B cell (primary cell): Measurements from ENCODE around the gene TPCN1. TPM values are rescaled to one million over a fixed set of nuclear protein-coding genes. Genes with fewer than 3 reads are reported as not detected.

Experiments used
- ATAC-seq: fragments of 200-7000 bp; cut with Tn5 transposase; one replicate; pipeline ENCODE4 v1.10.0; 2021; ENCODE audit warnings: low read depth, mild to moderate bottlenecking, moderate number of reproducible peaks, moderate library complexity
- CTCF ChIA-PET: fragments of 350-600 bp; sonication (Branson Sonifier 250); formaldehyde crosslinking; loops from one replicate; lab custom pipeline; 2021; ENCODE audit warnings: antibody characterized with exemption, inconsistent platforms; lab: Charles Lee
- POLR2A ChIA-PET: fragments of 350-600 bp; sonication (Branson Sonifier 250); formaldehyde crosslinking; loops from one replicate; lab custom pipeline; 2021; ENCODE audit warnings: antibody characterized with exemption; lab: Charles Lee
- DNase-seq: peaks from one replicate; pipeline ENCODE4 v3.0.0; 2013
- H2AFZ ChIP-seq: 2 replicates; pipeline ENCODE4 v1.6.1; 2012; ENCODE audit warnings: mild to moderate bottlenecking, low read depth, low read length; ENCODE audit not compliant: insufficient read depth, poor library complexity, severe bottlenecking
- H3K27ac ChIP-seq, 2 donors: 1 replicate in 1 of 2; 2 replicates in 1 of 2; pipeline ENCODE4 v1.5.1; 2012 to 2013; ENCODE audit warnings: low read length in 2 of 2, mild to moderate bottlenecking in 2 of 2, moderate library complexity in 1 of 2
- H3K27me3 ChIP-seq, 4 experiments: fragments of 200-600 bp in 1 of 4; sonication (generic) in 1 of 4; replicated peaks in 1 of 4; 1 replicate in 2 of 4; 2 replicates in 2 of 4; pipeline versions ENCODE4 v1.6.1 to v1.7.0; 2013 to 2016; ENCODE audit warnings: low read length in 3 of 4, mild to moderate bottlenecking in 2 of 4, mixed read lengths in 1 of 4, moderate library complexity in 1 of 4; ENCODE audit not compliant: insufficient read depth in 4 of 4, control insufficient read depth in 3 of 4; ENCODE audit errors: control extremely low read depth in 1 of 4
- H3K36me3 ChIP-seq, 2 experiments: replicated peaks in 1 of 2; 1 replicate in 1 of 2; 2 replicates in 1 of 2; pipeline versions ENCODE4 v1.6.1 to v1.7.1; 2013; ENCODE audit warnings: low read length in 1 of 2; ENCODE audit not compliant: insufficient read depth in 2 of 2, control insufficient read depth in 1 of 2; ENCODE audit errors: control extremely low read depth in 1 of 2, extremely low read depth in 1 of 2
- H3K4me1 ChIP-seq, 2 donors: fragments of 200-600 bp in 1 of 2; sonication (generic) in 1 of 2; 1 replicate in 1 of 2; 2 replicates in 1 of 2; pipeline versions ENCODE4 v1.5.1 to v1.6.1; 2013 to 2017; ENCODE audit warnings: low read length in 2 of 2; ENCODE audit not compliant: control insufficient read depth in 2 of 2, insufficient read depth in 2 of 2
- H3K4me2 ChIP-seq: replicated peaks from 2 replicates; pipeline ENCODE3; 2012; ENCODE audit warnings: mild to moderate bottlenecking, low read depth, low read length; ENCODE audit not compliant: poor library complexity, severe bottlenecking
- H3K4me3 ChIP-seq, 5 experiments: fragments of 200-600 bp in 1 of 5; sonication (generic) in 1 of 5; 1 replicate in 3 of 5; 2 replicates in 2 of 5; pipeline versions ENCODE4 v1.5.1 to v1.7.0; 2011 to 2016; ENCODE audit warnings: low read length in 4 of 5, mild to moderate bottlenecking in 4 of 5, low read depth in 2 of 5, control low read depth in 1 of 5, moderate library complexity in 1 of 5; ENCODE audit not compliant: insufficient read depth in 1 of 5; ENCODE audit errors: control extremely low read depth in 1 of 5, extremely low read depth in 1 of 5
- H3K79me2 ChIP-seq: fragments of 200-600 bp; sonication (generic); one replicate; pipeline ENCODE4 v1.6.0; 2016; ENCODE audit warnings: low read length; ENCODE audit not compliant: control insufficient read depth, insufficient read depth
- H3K9ac ChIP-seq: fragments of 200-600 bp; sonication (generic); 2 replicates; pipeline ENCODE4 v1.6.1; 2017; ENCODE audit warnings: mild to moderate bottlenecking, low read length, moderate library complexity
- H3K9me3 ChIP-seq, 3 donors: one replicate each; pipeline versions ENCODE4 v1.6.1 to v1.7.1; 2013; ENCODE audit warnings: low read length in 2 of 3; ENCODE audit not compliant: control insufficient read depth in 2 of 3, insufficient read depth in 1 of 3; ENCODE audit errors: control extremely low read depth in 1 of 3
- H4K20me1 ChIP-seq: 2 replicates; pipeline ENCODE4 v1.6.0; 2012; ENCODE audit warnings: mild to moderate bottlenecking, low read length; ENCODE audit not compliant: insufficient read depth, control insufficient read depth, poor library complexity, severe bottlenecking
- H3K27ac Mint-ChIP-seq: one replicate; pipeline ENCODE4 v1.8.0; 2021; ENCODE audit warnings: mixed read lengths
- H3K27me3 Mint-ChIP-seq: one replicate; pipeline ENCODE4 v1.8.0; 2021; ENCODE audit warnings: mixed read lengths
- H3K4me1 Mint-ChIP-seq: one replicate; pipeline ENCODE4 v1.8.0; 2021; ENCODE audit warnings: mixed read lengths
- H3K4me3 Mint-ChIP-seq: one replicate; pipeline ENCODE4 v1.8.0; 2021; ENCODE audit warnings: mixed read lengths
- H3K9me3 Mint-ChIP-seq: one replicate; pipeline ENCODE4 v1.8.0; 2022; ENCODE audit warnings: mixed read lengths; ENCODE audit not compliant: insufficient read depth
- EZH2 ChIP-seq: IDR thresholded peaks from 2 replicates; pipeline ENCODE4 v1.6.1; 2012; ENCODE audit warnings: borderline replicate concordance, low read depth, mild to moderate bottlenecking, moderate library complexity, low read length; ENCODE audit not compliant: insufficient read depth, poor library complexity, severe bottlenecking
- WGBS: methylation state at CpG from one replicate; pipeline ENCODE4 v1.1.5; 2013; ENCODE audit warnings: missing lambda C conversion rate; ENCODE audit not compliant: insufficient coverage; 5-methylcytosine and 5-hydroxymethylcytosine counted together
- intact Hi-C: fragments of 100-400 bp; cut with micrococcal nuclease; formaldehyde crosslinking; loops from one replicate; pipeline ENCODE4 v1.10.0; 2022
- polyA plus RNA-seq: library from polyadenylated mRNA; depleted of rRNA; stranded (reverse); fragments of >200 nt; gene quantifications from 2 replicates; pipeline ENCODE4 v1.2.3, GENCODE V29; 2012
- total RNA-seq, 2 donors: library from RNA; stranded (reverse); fragments of 120-200 nt in 1 of 2; gene quantifications; 1 replicate in 1 of 2; 2 replicates in 1 of 2; pipeline versions ENCODE4 v1.2.3 to v1.2.4, GENCODE V29; 2013 to 2022
- TF ChIP-seq, protein P1 (sequence below): fragments of 200-600 bp; IDR thresholded peaks from one replicate; pipeline ENCODE4 v1.8.0; 2022; ENCODE audit warnings: antibody characterized with exemption, mild to moderate bottlenecking

TPCN1 gene
- total and polyA plus RNA-seq, 2 donors (not counting 1 experiment from before 2014, with no cell fraction given), result 80.8 to 258 TPM

DNA sequence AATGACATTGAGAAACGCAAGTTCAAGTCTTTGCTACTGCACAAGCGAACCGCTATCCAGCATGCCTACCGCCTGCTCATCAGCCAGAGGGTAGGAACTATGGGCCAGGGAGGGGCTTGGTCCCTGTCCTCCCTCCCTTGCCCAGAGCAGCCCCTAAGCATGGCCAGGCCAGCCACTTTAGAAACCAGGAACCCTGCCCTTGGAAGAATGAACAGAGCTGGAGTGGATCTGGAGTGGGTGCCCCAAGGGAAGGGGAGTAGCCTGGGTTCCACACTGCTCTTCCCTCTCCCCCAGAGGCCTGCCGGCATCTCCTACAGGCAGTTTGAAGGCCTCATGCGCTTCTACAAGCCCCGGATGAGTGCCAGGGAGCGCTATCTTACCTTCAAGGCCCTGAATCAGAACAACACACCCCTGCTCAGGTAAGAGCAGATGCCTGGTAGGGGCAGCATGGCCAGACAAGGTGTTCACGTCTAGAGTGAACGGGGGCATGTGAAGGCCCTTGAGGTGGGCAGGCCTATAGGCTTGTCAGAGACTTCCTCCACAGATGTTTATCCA lies 55.8 kb downstream of the TPCN1 start:
- H3K4me1 Mint-ChIP-seq, result no peaks in the 10 kb centered on the region
- intact Hi-C loops, result no loop called here
- Histone ChIP-seq H3K36me3 (peaks cover 0 to 59% of the 10 kb centered on the region in 2 experiments), H3K9me3 (no peaks in the 10 kb centered on the region), H3K27me3 (no peaks in the 10 kb centered on the region), H4K20me1 (no peaks in the 10 kb centered on the region), H3K79me2 (no peaks in the 10 kb centered on the region), H3K27ac (no peak overlapping the region), H2AFZ (no peak overlapping the region), H3K9ac (no peak overlapping the region), H3K4me1 (no peaks in the 10 kb centered on the region), H3K4me3 (no peak overlapping the region), H3K4me2 (no peak overlapping the region)
- DNase-seq, result no peak
- no peak for ATAC-seq
- no peaks in the 10 kb centered on the region for H3K27me3 Mint-ChIP-seq
- WGBS, result 97% methylated on average over 7 of the region's 10 CpGs
- CTCF ChIA-PET, result no interaction called here
- H3K4me3 Mint-ChIP-seq, result no peak overlapping the region
- TF ChIP-seq EZH2, result no peak
- TF ChIP-seq, protein P1, sequence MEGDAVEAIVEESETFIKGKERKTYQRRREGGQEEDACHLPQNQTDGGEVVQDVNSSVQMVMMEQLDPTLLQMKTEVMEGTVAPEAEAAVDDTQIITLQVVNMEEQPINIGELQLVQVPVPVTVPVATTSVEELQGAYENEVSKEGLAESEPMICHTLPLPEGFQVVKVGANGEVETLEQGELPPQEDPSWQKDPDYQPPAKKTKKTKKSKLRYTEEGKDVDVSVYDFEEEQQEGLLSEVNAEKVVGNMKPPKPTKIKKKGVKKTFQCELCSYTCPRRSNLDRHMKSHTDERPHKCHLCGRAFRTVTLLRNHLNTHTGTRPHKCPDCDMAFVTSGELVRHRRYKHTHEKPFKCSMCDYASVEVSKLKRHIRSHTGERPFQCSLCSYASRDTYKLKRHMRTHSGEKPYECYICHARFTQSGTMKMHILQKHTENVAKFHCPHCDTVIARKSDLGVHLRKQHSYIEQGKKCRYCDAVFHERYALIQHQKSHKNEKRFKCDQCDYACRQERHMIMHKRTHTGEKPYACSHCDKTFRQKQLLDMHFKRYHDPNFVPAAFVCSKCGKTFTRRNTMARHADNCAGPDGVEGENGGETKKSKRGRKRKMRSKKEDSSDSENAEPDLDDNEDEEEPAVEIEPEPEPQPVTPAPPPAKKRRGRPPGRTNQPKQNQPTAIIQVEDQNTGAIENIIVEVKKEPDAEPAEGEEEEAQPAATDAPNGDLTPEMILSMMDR, result no peak
- no peaks in the 10 kb centered on the region for H3K9me3 Mint-ChIP-seq
- no peak overlapping the region for H3K27ac Mint-ChIP-seq
- POLR2A ChIA-PET, result interaction anchor here (0.6 kb wide), 1 partner anchor 54 kb away, joined by 8 read pairs; no protein-coding TSS in a partner anchor

DNA sequence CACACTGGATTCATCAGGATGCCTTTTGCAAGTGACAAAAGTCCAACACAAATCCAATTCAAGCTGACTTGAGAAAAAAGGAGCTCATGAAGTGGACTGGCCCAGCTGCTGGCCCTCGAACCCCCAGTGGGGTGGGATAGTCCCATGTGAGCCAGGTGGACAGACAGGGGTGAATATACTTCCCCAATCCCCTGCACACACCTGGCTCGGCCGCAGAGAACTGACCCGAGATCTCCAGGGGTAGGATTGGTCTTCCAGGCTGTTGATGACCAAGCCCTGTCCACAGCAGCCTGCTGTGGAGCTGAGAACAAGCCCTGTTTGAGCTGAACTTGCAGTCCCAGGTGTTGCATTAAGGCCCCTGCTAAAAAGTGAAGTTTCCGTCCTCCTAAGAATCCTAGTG lies 56.2 kb downstream of the TPCN1 start:
- Histone ChIP-seq H3K4me3 (no peak overlapping the region), H3K9me3 (no peaks in the 10 kb centered on the region), H3K4me1 (no peaks in the 10 kb centered on the region), H3K27ac (no peak overlapping the region), H2AFZ (no peak overlapping the region), H3K36me3 (peaks cover 0 to 54% of the 10 kb centered on the region in 2 experiments), H3K27me3 (no peaks in the 10 kb centered on the region), H4K20me1 (no peaks in the 10 kb centered on the region), H3K9ac (no peak overlapping the region), H3K79me2 (no peaks in the 10 kb centered on the region), H3K4me2 (no peak overlapping the region)
- no peaks in the 10 kb centered on the region for H3K27me3 Mint-ChIP-seq
- no peak overlapping the region for H3K27ac Mint-ChIP-seq
- intact Hi-C loops, result no loop called here
- ATAC-seq, result no peak
- ChIA-PET CTCF (no interaction called here), POLR2A (no interaction called here)
- no peak overlapping the region for H3K4me3 Mint-ChIP-seq
- DNase-seq, result no peak
- no peaks in the 10 kb centered on the region for H3K4me1 Mint-ChIP-seq
- 98% methylated on average over 4 of the region's 5 CpGs for WGBS
- no peaks in the 10 kb centered on the region for H3K9me3 Mint-ChIP-seq
- TF ChIP-seq, protein P1, result no peak
- no peak for TF ChIP-seq EZH2
